Measurements from ENCODE around the gene APOM.

The APOM gene

GRCh38 chr6:31662124-31662723 is 6.5 kb downstream of the APOM start:
- Histone ChIP-seq H3K4me1 (ENCODE audit: control insufficient read depth, insufficient read depth, low read length) (peaks cover 44% of the 10 kb centered on the region), H3K27me3 (ENCODE audit: control insufficient read depth, insufficient read depth, low read length) (no peaks in the 10 kb centered on the region), H3K4me3 (ENCODE audit: low read length) (no peak overlapping the region), H3K9me3 (ENCODE audit: control insufficient read depth, low read length) (no peaks in the 10 kb centered on the region), H3K36me3 (ENCODE audit: control insufficient read depth, insufficient read depth, low read length) (peaks cover 3% of the 10 kb centered on the region), H3K9ac (ENCODE audit: low read length) (no peak overlapping the region)

DNA sequence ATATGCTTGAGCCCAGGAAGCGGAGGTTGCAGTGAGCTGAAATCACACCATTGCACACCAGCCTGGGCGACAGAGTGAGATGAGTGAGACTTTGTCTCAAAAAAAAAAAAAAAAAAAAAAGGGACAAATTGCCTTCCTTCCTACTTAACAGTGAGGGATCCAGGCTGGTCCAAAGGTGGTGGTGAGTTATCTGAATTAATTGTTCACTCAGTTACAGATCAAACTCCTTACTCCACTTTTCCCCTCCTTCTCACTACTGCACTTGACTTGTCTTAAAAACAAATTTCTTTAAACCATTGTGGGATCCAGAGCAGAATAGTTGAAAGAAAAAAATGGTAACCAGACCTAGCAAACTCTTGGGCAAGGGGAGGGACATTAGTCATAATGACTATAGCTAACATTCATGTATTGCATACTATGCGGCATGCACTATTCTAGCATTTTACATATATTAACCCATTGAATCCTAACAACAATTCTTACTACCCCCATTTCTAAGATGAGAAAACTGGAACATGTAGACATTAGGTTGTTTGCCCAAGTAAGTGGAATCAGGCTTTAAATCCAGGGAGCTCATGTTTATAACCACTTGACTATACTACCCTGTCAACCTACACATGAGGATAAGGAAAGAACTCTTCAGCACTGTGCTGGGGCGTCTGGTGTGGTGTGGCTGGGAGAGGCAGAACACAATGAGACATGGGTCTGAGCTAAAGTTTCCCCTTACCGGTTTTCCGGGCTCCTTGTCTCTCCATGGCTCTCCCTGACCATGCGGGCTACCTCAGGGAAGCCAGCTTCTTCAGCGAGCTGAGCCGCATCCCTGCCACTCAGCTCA is 7.6 kb downstream of the APOM start:
- H3K9ac ChIP-seq (ENCODE audit: low read length): peak overlapping the region; percentile 92
- H3K27me3 ChIP-seq (ENCODE audit: control insufficient read depth, insufficient read depth, low read length): no peaks in the 10 kb centered on the region
- peaks cover 38% of the 10 kb centered on the region for H3K4me1 ChIP-seq (ENCODE audit: control insufficient read depth, insufficient read depth, low read length)
- H3K9me3 ChIP-seq (ENCODE audit: control insufficient read depth, low read length): no peaks in the 10 kb centered on the region
- peak overlapping the region; percentile 83 for H3K4me3 ChIP-seq (ENCODE audit: low read length)
- peaks cover 1% of the 10 kb centered on the region for H3K36me3 ChIP-seq (ENCODE audit: control insufficient read depth, insufficient read depth, low read length)

GRCh38 chr6:31663961-31664789 is 8.5 kb downstream of the APOM start:
- H3K9ac ChIP-seq (ENCODE audit: low read length): peak overlapping the region; percentile 92
- H3K27me3 ChIP-seq (ENCODE audit: control insufficient read depth, insufficient read depth, low read length): no peaks in the 10 kb centered on the region
- H3K9me3 ChIP-seq (ENCODE audit: control insufficient read depth, low read length): no peaks in the 10 kb centered on the region
- peaks cover 30% of the 10 kb centered on the region for H3K4me1 ChIP-seq (ENCODE audit: control insufficient read depth, insufficient read depth, low read length)
- peak overlapping the region; percentile 83 for H3K4me3 ChIP-seq (ENCODE audit: low read length)
- H3K36me3 ChIP-seq (ENCODE audit: control insufficient read depth, insufficient read depth, low read length): peaks cover 9% of the 10 kb centered on the region

GRCh38 chr6:31664790-31665500 is 9.3 kb downstream of the APOM start, which contains the start of gene GPANK1:
Gene GPANK1, minus strand, starts transcription at chr6:31664997. Its CDS starts 519 bp downstream, at chr6:31664478.
- no peaks in the 10 kb centered on the region for H3K27me3 ChIP-seq (ENCODE audit: control insufficient read depth, insufficient read depth, low read length)
- H3K4me3 ChIP-seq (ENCODE audit: low read length): peak within 1 kb of the TSS; percentile 83
- H3K36me3 ChIP-seq (ENCODE audit: control insufficient read depth, insufficient read depth, low read length): peaks cover 16% of the 10 kb centered on the region
- no peaks in the 10 kb centered on the region for H3K9me3 ChIP-seq (ENCODE audit: control insufficient read depth, low read length)
- peaks cover 24% of the 10 kb centered on the region for H3K4me1 ChIP-seq (ENCODE audit: control insufficient read depth, insufficient read depth, low read length)
- peak within 1 kb of the TSS; percentile 92 for H3K9ac ChIP-seq (ENCODE audit: low read length)

GRCh38 chr6:31665501-31666336 is 10.0 kb downstream of the APOM start, which contains the start of gene CSNK2B:
Gene CSNK2B, plus strand, starts transcription at chr6:31666080. Its CDS starts 752 bp downstream, at chr6:31666832.
- peak within 1 kb of the TSS; percentile 92 for H3K9ac ChIP-seq (ENCODE audit: low read length)
- H3K27me3 ChIP-seq (ENCODE audit: control insufficient read depth, insufficient read depth, low read length): no peaks in the 10 kb centered on the region
- H3K4me3 ChIP-seq (ENCODE audit: low read length): peak within 1 kb of the TSS; percentile 90
- peaks cover 24% of the 10 kb centered on the region for H3K4me1 ChIP-seq (ENCODE audit: control insufficient read depth, insufficient read depth, low read length)
- H3K9me3 ChIP-seq (ENCODE audit: control insufficient read depth, low read length): no peaks in the 10 kb centered on the region
- H3K36me3 ChIP-seq (ENCODE audit: control insufficient read depth, insufficient read depth, low read length): peaks cover 16% of the 10 kb centered on the region

DNA sequence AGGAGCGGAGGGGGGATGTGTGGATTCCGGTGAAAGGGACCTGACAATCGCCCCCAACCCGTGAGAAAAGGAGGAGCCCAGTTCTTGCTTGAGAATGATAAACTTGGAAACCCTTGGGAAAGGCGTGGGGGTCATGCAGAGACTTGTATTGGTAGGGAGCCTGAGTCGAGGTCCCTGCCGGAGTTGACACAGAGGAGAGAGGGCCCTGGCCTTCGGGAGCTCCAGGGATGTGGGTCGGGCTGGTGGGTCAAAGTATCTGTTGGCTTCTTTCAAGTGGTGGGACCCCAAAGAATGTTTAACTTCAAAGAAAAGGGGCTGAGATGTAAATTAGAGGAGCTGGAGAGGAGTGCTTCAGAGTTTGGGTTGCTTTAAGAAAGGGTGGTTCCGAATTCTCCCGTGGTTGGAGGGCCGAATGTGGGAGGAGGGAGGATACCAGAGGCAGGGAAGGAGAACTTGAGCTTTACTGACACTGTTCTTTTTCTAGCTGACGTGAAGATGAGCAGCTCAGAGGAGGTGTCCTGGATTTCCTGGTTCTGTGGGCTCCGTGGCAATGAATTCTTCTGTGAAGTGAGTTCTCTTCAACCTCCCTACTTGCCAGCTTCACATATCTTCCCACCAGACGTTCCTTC is 10.8 kb downstream of the APOM start:
- H3K27me3 ChIP-seq (ENCODE audit: control insufficient read depth, insufficient read depth, low read length): no peaks in the 10 kb centered on the region
- H3K36me3 ChIP-seq (ENCODE audit: control insufficient read depth, insufficient read depth, low read length): peaks cover 21% of the 10 kb centered on the region
- peaks cover 19% of the 10 kb centered on the region for H3K4me1 ChIP-seq (ENCODE audit: control insufficient read depth, insufficient read depth, low read length)
- H3K4me3 ChIP-seq (ENCODE audit: low read length): peak overlapping the region; percentile 90
- no peaks in the 10 kb centered on the region for H3K9me3 ChIP-seq (ENCODE audit: control insufficient read depth, low read length)
- peak overlapping the region; percentile 90 for H3K9ac ChIP-seq (ENCODE audit: low read length)

- Histone ChIP-seq H3K9ac (ENCODE audit: low read length) (no peak within 1 kb of the TSS), H3K36me3 (ENCODE audit: control insufficient read depth, insufficient read depth, low read length) (peaks cover 28% of the 10 kb centered on the region)
These were observed 14.0 kb downstream of the APOM start, which contains the start of gene LY6G5B for GRCh38 chr6:31669676-31670075. Gene LY6G5B, plus strand, starts transcription at chr6:31669976. Its CDS starts 975 bp downstream, at chr6:31670951.

GRCh38 chr6:31676322-31676903 is 20.7 kb downstream of the APOM start:
- H3K4me3 ChIP-seq (ENCODE audit: low read length): no peak overlapping the region
- peaks cover 7% of the 10 kb centered on the region for H3K36me3 ChIP-seq (ENCODE audit: control insufficient read depth, insufficient read depth, low read length)
- H3K9me3 ChIP-seq (ENCODE audit: control insufficient read depth, low read length): no peaks in the 10 kb centered on the region
- peaks cover 7% of the 10 kb centered on the region for H3K4me1 ChIP-seq (ENCODE audit: control insufficient read depth, insufficient read depth, low read length)
- no peak overlapping the region for H3K9ac ChIP-seq (ENCODE audit: low read length)
- H3K27me3 ChIP-seq (ENCODE audit: control insufficient read depth, insufficient read depth, low read length): no peaks in the 10 kb centered on the region

More at GRCh38 chr6:31669676-31670075, 14.0 kb downstream of the APOM start, which contains the start of gene LY6G5B:
- no peaks in the 10 kb centered on the region for H3K9me3 ChIP-seq (ENCODE audit: control insufficient read depth, low read length)
- H3K4me1 ChIP-seq (ENCODE audit: control insufficient read depth, insufficient read depth, low read length): peaks cover 6% of the 10 kb centered on the region
- H3K4me3 ChIP-seq (ENCODE audit: low read length): no peak within 1 kb of the TSS
- no peaks in the 10 kb centered on the region for H3K27me3 ChIP-seq (ENCODE audit: control insufficient read depth, insufficient read depth, low read length)

DNA sequence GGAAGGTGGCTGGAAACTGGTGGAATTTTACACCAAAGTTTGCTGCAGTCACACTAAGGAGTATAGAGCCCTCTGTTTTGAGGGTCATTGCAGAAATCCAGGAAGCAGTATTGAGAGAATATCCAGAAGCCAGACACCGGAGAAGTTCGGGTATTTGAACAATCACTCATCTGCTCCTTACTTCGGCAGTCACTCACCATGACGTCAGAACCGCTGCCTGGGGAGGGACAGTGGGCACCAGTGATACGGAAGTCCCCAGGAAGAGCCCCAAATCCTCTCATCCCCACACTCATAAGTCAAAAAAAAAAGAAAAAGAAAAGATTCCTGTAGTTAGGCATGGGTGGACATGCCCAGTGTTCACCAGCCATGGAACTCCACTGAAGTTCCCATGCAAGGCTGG is 21.2 kb downstream of the APOM start:
- Histone ChIP-seq H3K9ac (ENCODE audit: low read length) (no peak overlapping the region), H3K4me1 (ENCODE audit: control insufficient read depth, insufficient read depth, low read length) (peaks cover 11% of the 10 kb centered on the region), H3K27me3 (ENCODE audit: control insufficient read depth, insufficient read depth, low read length) (no peaks in the 10 kb centered on the region), H3K4me3 (ENCODE audit: low read length) (no peak overlapping the region), H3K9me3 (ENCODE audit: control insufficient read depth, low read length) (no peaks in the 10 kb centered on the region), H3K36me3 (ENCODE audit: control insufficient read depth, insufficient read depth, low read length) (peaks cover 3% of the 10 kb centered on the region)

DNA sequence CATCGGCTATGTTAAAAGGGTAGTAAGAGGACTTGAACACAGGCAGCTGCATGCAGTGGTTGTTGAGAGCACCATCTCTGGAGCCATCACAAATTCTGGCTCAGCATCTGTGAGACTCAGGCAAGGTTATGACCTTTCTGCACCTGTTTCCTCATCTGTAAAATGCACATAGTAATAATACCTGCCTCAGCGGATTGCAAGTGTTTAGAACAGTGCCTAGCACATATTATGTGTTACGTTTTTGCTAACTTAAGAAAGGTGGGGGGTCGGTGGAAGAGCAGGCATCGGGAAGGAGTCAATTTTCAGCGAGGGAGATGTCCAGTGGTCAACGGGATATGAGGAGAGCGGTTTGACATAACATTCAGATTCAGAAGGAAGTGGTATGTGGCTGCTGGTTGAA is 22.3 kb downstream of the APOM start:
- H3K9ac ChIP-seq (ENCODE audit: low read length): no peak overlapping the region
- H3K36me3 ChIP-seq (ENCODE audit: control insufficient read depth, insufficient read depth, low read length): no peaks in the 10 kb centered on the region
- H3K9me3 ChIP-seq (ENCODE audit: control insufficient read depth, low read length): no peaks in the 10 kb centered on the region
- H3K27me3 ChIP-seq (ENCODE audit: control insufficient read depth, insufficient read depth, low read length): no peaks in the 10 kb centered on the region
- no peak overlapping the region for H3K4me3 ChIP-seq (ENCODE audit: low read length)
- H3K4me1 ChIP-seq (ENCODE audit: control insufficient read depth, insufficient read depth, low read length): peaks cover 11% of the 10 kb centered on the region

Data from mucosa of stomach (tissue), 1 donor.